BJ (cell line): Measurements from ENCODE around the gene NKAIN2. TPM values are rescaled to one million over a fixed set of nuclear protein-coding genes. Genes with fewer than 3 reads are reported as not detected.

Source experiments
- CTCF ChIA-PET: fragments of 350-600 bp; formaldehyde crosslinking; extraction: SDS; loops from one replicate; lab custom pipeline; 2021; ENCODE audit warnings: antibody characterized with exemption, inconsistent platforms; lab: Yijun Ruan, JAX
- POLR2A ChIA-PET: fragments of 300-600 bp; sonication (Branson Sonifier 250); formaldehyde crosslinking; extraction: SDS; loops from one replicate; lab custom pipeline; 2021; ENCODE audit warnings: antibody characterized with exemption; lab: Charles Lee
- DNase-seq: peaks from one replicate; pipeline ENCODE4 v3.0.0-alpha.2; 2011; ENCODE audit warnings: low read depth
- H3K27me3 ChIP-seq: 2 replicates; pipeline ENCODE4 v1.6.0; 2011; ENCODE audit warnings: low read length; ENCODE audit not compliant: control insufficient read depth, insufficient read depth
- H3K36me3 ChIP-seq: 2 replicates; pipeline ENCODE4 v1.5.1; 2011; ENCODE audit warnings: low read length; ENCODE audit not compliant: control insufficient read depth, insufficient read depth
- H3K4me3 ChIP-seq: 2 replicates; pipeline ENCODE4 v1.5.1; 2011; ENCODE audit warnings: low read depth, mild to moderate bottlenecking, control low read depth, low read length
- CTCF ChIP-seq: IDR thresholded peaks from 2 replicates; pipeline ENCODE4 v1.5.1; 2011; ENCODE audit warnings: low read depth, mild to moderate bottlenecking, control low read depth, inconsistent platforms, low read length, moderate library complexity; ENCODE audit not compliant: insufficient read depth
- polyA plus RNA-seq: library from polyadenylated mRNA; depleted of rRNA; stranded (reverse); fragments of >200 nt; gene quantifications from 2 replicates; pipeline ENCODE4 v1.2.3, GENCODE V29; 2011

The NKAIN2 gene
- polyA plus RNA-seq, 1 experiment: not detected

- no peaks in the 10 kb centered on the region for H3K36me3 ChIP-seq
- CTCF ChIA-PET: no interaction called here
- H3K4me3 ChIP-seq: no peak overlapping the region
- no peaks in the 10 kb centered on the region for H3K27me3 ChIP-seq
- DNase-seq: no peak
- POLR2A ChIA-PET: no interaction called here
- TF ChIP-seq CTCF: no peak
Observed at GRCh38 chr6:124668028-124668427, 864.4 kb downstream of the NKAIN2 start.

GRCh38 chr6:124669713-124670480, 866.2 kb downstream of the NKAIN2 start:
- TF ChIP-seq CTCF: no peak
- no peak for DNase-seq
- no peaks in the 10 kb centered on the region for H3K27me3 ChIP-seq

GRCh38 chr6:124670801-124671200, 867.1 kb downstream of the NKAIN2 start:
- Histone ChIP-seq H3K4me3 (no peak overlapping the region), H3K27me3 (no peaks in the 10 kb centered on the region), H3K36me3 (no peaks in the 10 kb centered on the region)
- ChIA-PET CTCF (no interaction called here), POLR2A (no interaction called here)
- DNase-seq: no peak
- no peak for TF ChIP-seq CTCF

More at GRCh38 chr6:124669713-124670480, 866.2 kb downstream of the NKAIN2 start:
- H3K36me3 ChIP-seq: no peaks in the 10 kb centered on the region
- POLR2A ChIA-PET: no interaction called here
- CTCF ChIA-PET: no interaction called here
- H3K4me3 ChIP-seq: no peak overlapping the region

- no peaks in the 10 kb centered on the region for H3K36me3 ChIP-seq
- no peak for DNase-seq
- TF ChIP-seq CTCF: no peak
- ChIA-PET CTCF (no interaction called here), POLR2A (no interaction called here)
- no peaks in the 10 kb centered on the region for H3K27me3 ChIP-seq
- no peak overlapping the region for H3K4me3 ChIP-seq
Observed at GRCh38 chr6:124671324-124671723, 867.7 kb downstream of the NKAIN2 start.

GRCh38 chr6:124674042-124674441, 870.4 kb downstream of the NKAIN2 start:
- ChIA-PET POLR2A (no interaction called here), CTCF (no interaction called here)
- Histone ChIP-seq H3K4me3 (no peak overlapping the region), H3K36me3 (no peaks in the 10 kb centered on the region), H3K27me3 (no peaks in the 10 kb centered on the region)
- TF ChIP-seq CTCF: no peak
- no peak for DNase-seq
